ENCODE results near the gene ITFG2.

Gene ITFG2

DNA sequence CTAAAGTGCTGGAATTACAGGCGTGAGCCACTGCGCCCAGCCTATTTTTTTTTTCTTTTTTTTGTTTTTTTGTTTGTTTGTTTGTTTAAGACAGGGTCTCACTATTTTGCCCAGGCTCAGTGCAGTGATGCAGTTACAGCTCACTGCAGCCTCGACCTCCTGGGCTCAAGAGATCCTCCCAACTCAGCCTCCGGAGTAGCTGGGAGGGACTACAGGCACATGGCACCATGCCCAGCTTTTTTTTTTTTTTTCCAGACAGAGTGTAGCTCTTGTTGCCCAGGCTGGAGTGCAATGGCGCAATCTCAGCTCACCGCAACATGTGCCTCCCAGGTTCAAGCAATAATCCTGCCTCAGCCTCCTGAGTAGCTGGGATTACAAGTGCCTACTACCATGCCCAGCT is 5.8 kb upstream of the ITFG2 start:
- DNase-seq, result no peak
- ATAC-seq, result no peak
- no peak overlapping the region for H3K4me3 Mint-ChIP-seq
- H3K27ac Mint-ChIP-seq, result no peak overlapping the region
- H3K4me1 Mint-ChIP-seq, result peaks cover 5% of the 10 kb centered on the region
- H3K9me3 Mint-ChIP-seq, result no peaks in the 10 kb centered on the region
- H3K27me3 Mint-ChIP-seq, result no peaks in the 10 kb centered on the region

GRCh38 chr12:2811801-2812200 is 667 bp upstream of the ITFG2 start:
- ATAC-seq, result no peak
- no peaks in the 10 kb centered on the region for H3K9me3 Mint-ChIP-seq
- no peak for DNase-seq
- H3K4me3 Mint-ChIP-seq, result peak overlapping the region; percentile 99 to 100
- peaks cover 23% of the 10 kb centered on the region for H3K4me1 Mint-ChIP-seq
- H3K27ac Mint-ChIP-seq, result peak overlapping the region in 1 of 2 donors; percentile 25
- no peaks in the 10 kb centered on the region for H3K27me3 Mint-ChIP-seq

DNA sequence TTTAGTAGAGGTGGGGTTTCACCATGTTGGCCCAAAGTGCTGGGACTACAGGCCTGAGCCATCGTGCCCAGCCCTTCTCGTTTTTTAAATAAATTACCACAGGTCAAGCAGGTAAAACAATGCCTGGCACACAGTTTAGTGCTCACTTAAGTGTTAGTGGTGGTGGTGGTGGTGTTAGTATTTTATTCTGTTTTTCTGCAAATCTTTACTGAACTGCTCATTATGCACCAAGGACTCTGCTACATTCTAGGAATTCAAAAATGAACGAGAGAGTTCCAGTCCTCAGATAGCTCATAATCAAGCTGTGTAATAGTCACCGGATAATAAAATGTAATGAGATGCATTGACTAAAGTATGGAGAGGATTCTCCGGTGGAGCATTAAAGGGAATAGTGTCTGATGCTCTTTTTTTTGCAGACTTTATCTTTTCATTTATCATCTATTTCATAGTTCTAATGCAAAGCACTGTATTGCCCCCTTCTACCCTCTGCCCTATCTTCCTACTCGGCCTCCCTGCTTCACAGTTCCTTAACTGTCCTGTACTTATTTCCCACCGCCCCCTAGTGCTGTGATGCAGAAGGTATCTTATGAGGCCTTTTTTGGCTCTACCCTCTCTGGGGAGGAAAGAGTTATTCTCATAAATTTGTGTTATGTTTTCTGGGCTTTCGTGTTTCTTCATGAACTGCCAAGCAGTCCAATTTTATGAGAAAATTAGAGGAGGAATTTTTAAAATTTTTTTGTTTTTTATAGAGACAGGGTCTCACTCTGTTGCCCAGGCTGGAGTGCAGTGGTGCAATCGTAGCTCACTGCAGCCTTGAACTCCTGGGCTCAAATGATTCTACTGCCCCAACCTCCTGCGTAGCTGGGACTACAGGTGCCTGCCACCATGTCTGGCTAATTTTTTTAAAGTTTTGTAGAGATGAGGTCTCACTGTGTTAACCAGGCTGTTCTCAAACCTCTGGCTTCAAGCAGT is 1.0 kb downstream of the ITFG2 start:
- peak; percentile 48 for ATAC-seq
- peak overlapping the region; percentile 99 to 100 for H3K4me3 Mint-ChIP-seq
- DNase-seq, result peak; percentile 40 to 58
- H3K27me3 Mint-ChIP-seq, result no peaks in the 10 kb centered on the region
- peak overlapping the region; percentile 99 to 100 for H3K27ac Mint-ChIP-seq
- H3K9me3 Mint-ChIP-seq, result no peaks in the 10 kb centered on the region
- H3K4me1 Mint-ChIP-seq, result peaks cover 23% of the 10 kb centered on the region

GRCh38 chr12:2819810-2820209 is 7.3 kb downstream of the ITFG2 start:
- Mint-ChIP-seq H3K4me1 (peaks cover 10% of the 10 kb centered on the region), H3K27me3 (no peaks in the 10 kb centered on the region), H3K9me3 (no peaks in the 10 kb centered on the region), H3K4me3 (no peak overlapping the region), H3K27ac (peak overlapping the region; percentile 24 to 44)
- ATAC-seq (no peak), DNase-seq (no peak)

DNA sequence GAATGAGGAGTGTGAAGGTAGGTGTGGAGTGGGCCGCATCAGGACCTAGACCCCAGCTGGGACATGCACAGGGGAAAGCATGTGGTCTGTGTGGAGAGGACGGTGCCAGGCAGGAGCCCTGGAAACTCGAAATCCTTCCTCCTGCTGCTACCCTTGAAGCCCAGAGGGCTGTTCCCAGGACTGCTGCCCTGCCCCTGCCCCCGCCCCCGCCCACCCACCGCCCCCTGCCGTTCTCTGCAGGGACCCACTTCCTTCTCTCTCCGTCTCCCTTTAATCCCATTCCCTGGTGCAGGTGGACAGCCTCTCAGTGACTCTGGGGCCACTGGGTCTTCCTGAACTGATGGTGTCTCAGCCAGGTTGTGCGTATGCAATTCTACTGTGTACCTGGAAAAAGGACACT is 8.0 kb downstream of the ITFG2 start:
- no peaks in the 10 kb centered on the region for H3K9me3 Mint-ChIP-seq
- H3K27me3 Mint-ChIP-seq, result no peaks in the 10 kb centered on the region
- ATAC-seq, result no peak
- no peak for DNase-seq
- peaks cover 4% of the 10 kb centered on the region for H3K4me1 Mint-ChIP-seq
- no peak overlapping the region for H3K27ac Mint-ChIP-seq
- no peak overlapping the region for H3K4me3 Mint-ChIP-seq

- no peak for DNase-seq
- no peak for ATAC-seq
- no peaks in the 10 kb centered on the region for H3K27me3 Mint-ChIP-seq
- H3K27ac Mint-ChIP-seq, result peak overlapping the region in 1 of 2 donors; percentile 64
- no peaks in the 10 kb centered on the region for H3K4me1 Mint-ChIP-seq
- H3K9me3 Mint-ChIP-seq, result no peaks in the 10 kb centered on the region
- no peak overlapping the region for H3K4me3 Mint-ChIP-seq
Observed at GRCh38 chr12:2823483-2823882, 11.0 kb downstream of the ITFG2 start.

DNA sequence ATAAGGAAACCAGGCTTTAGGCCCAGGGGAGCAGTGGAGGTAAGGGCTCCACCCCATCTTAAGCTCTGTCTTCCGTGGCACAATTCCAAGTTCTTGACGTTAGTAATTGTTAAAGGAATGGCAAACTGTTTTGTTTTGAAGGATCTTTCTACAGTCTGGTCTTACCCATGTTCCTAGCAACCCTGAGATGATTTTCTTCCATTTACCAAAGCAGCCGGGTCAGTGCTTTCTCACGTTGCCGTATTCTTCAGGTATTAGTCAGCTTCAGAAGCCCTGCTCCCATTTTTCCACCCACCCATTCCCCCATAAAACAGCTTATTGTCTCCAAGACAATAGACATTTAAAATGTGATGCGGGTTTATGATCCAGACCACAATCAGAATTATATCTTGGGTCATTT is 12.1 kb downstream of the ITFG2 start:
- Mint-ChIP-seq H3K4me1 (no peaks in the 10 kb centered on the region), H3K4me3 (no peak overlapping the region), H3K27me3 (no peaks in the 10 kb centered on the region), H3K27ac (no peak overlapping the region), H3K9me3 (no peaks in the 10 kb centered on the region)
- ATAC-seq (no peak), DNase-seq (no peak)

- DNase-seq (no peak), ATAC-seq (no peak)
- H3K4me3 Mint-ChIP-seq, result no peak overlapping the region
- no peak overlapping the region for H3K27ac Mint-ChIP-seq
- H3K4me1 Mint-ChIP-seq, result no peaks in the 10 kb centered on the region
- no peaks in the 10 kb centered on the region for H3K9me3 Mint-ChIP-seq
- H3K27me3 Mint-ChIP-seq, result no peaks in the 10 kb centered on the region
Observed at GRCh38 chr12:2825132-2825531, 12.7 kb downstream of the ITFG2 start.

GRCh38 chr12:2826036-2826435 is 13.6 kb downstream of the ITFG2 start:
- Mint-ChIP-seq H3K27me3 (no peaks in the 10 kb centered on the region), H3K4me1 (no peaks in the 10 kb centered on the region), H3K4me3 (no peak overlapping the region), H3K9me3 (no peaks in the 10 kb centered on the region), H3K27ac (no peak overlapping the region)
- DNase-seq (no peak), ATAC-seq (no peak)

GRCh38 chr12:2826721-2827515 is 14.4 kb downstream of the ITFG2 start:
- no peaks in the 10 kb centered on the region for H3K4me1 Mint-ChIP-seq

DNA sequence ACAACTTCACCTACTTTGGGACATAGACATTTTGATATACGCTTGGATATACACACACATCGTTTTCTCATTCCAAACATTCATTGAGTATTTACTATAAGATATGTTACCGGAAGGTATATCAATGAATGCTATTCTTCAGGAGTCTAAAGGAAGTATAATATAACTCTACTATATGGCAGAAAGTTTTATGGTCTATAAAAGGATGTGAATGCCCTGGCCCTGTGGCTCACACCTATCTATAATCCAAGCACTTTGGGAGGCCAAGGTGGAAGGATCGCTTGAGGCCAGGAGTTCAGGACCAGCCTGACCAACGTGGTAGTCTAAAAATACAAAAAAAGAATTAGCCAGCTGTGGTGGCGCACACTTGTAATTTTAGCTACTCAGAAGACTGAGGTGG is 16.8 kb downstream of the ITFG2 start:
- Mint-ChIP-seq H3K4me1 (peaks cover 4% of the 10 kb centered on the region), H3K9me3 (no peaks in the 10 kb centered on the region), H3K27me3 (no peaks in the 10 kb centered on the region), H3K27ac (no peak overlapping the region), H3K4me3 (no peak overlapping the region)
- DNase-seq (no peak), ATAC-seq (no peak)

More at GRCh38 chr12:2826721-2827515, 14.4 kb downstream of the ITFG2 start:
- peak overlapping the region in 1 of 2 donors; percentile 75 for H3K27ac Mint-ChIP-seq
- no peaks in the 10 kb centered on the region for H3K27me3 Mint-ChIP-seq
- no peak for ATAC-seq
- no peaks in the 10 kb centered on the region for H3K9me3 Mint-ChIP-seq
- no peak overlapping the region for H3K4me3 Mint-ChIP-seq
- no peak for DNase-seq

- Mint-ChIP-seq H3K27me3 (no peaks in the 10 kb centered on the region), H3K4me1 (peaks cover 16% of the 10 kb centered on the region), H3K4me3 (no peak overlapping the region), H3K9me3 (no peaks in the 10 kb centered on the region), H3K27ac (peak overlapping the region; percentile 19 to 87)
- no peak for DNase-seq
- no peak for ATAC-seq
Observed at GRCh38 chr12:2832550-2833127, 20.2 kb downstream of the ITFG2 start.

DNA sequence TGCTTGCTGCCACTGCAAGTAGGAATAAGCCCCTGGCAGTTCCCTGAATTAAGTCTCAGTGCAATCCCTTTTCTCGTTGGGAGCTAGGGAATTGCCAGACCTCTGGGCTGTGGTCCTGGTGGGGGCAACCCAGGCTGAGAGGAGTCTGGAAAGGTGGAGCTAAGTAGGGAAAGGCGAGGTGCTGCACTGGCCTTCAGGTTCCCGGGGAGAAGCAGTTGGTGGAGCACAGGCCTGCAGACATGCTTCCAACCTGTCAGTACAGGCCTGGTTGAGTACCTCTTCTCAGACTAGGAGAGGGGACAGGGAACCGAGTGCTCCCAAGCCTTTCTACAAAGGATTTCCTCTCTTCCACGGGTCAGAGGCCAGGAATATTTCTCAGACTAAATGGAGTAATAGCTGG is 20.9 kb downstream of the ITFG2 start:
- ATAC-seq (no peak), DNase-seq (no peak)
- Mint-ChIP-seq H3K9me3 (no peaks in the 10 kb centered on the region), H3K27me3 (no peaks in the 10 kb centered on the region), H3K4me1 (peaks cover 16% of the 10 kb centered on the region), H3K27ac (peak overlapping the region in 1 of 2 donors; percentile 46), H3K4me3 (no peak overlapping the region)

GRCh38 chr12:2833810-2834209 is 21.3 kb downstream of the ITFG2 start:
- DNase-seq (no peak), ATAC-seq (no peak)
- no peak overlapping the region for H3K4me3 Mint-ChIP-seq
- H3K27ac Mint-ChIP-seq, result peak overlapping the region in 1 of 2 donors; percentile 86
- no peaks in the 10 kb centered on the region for H3K9me3 Mint-ChIP-seq
- H3K27me3 Mint-ChIP-seq, result no peaks in the 10 kb centered on the region
- H3K4me1 Mint-ChIP-seq, result peaks cover 16% of the 10 kb centered on the region

- Mint-ChIP-seq H3K9me3 (no peaks in the 10 kb centered on the region), H3K4me1 (peaks cover 16% of the 10 kb centered on the region), H3K27me3 (no peaks in the 10 kb centered on the region), H3K4me3 (no peak within 1 kb of the TSS), H3K27ac (peak within 1 kb of the TSS; percentile 83 to 86)
- ATAC-seq (no peak), DNase-seq (no peak)
Observed at GRCh38 chr12:2834581-2835491, 22.4 kb downstream of the ITFG2 start, which contains the start of gene NRIP2. Gene NRIP2, minus strand, starts transcription at chr12:2835035. Its CDS starts 52 bp downstream, at chr12:2834983.
